Tibial nerve (tissue), 4 donors: Measurements from ENCODE around the gene MAML3. TPM values are rescaled to one million over a fixed set of nuclear protein-coding genes. Genes with fewer than 3 reads are reported as not detected.

Experiments
- DNase-seq, 2 donors: peaks; one replicate each; pipeline ENCODE4 v3.0.0-alpha.2; 2019; ENCODE audit warnings: low spot score in 2 of 2
- H3K27ac ChIP-seq, 4 donors: fragments of 200-600 bp; sonication (generic) in 3 of 4; one replicate each; pipeline ENCODE4 v1.5.1; 2017 to 2019; ENCODE audit warnings: mild to moderate bottlenecking in 1 of 4
- H3K27me3 ChIP-seq, 2 donors: fragments of 200-600 bp; sonication (generic) in 1 of 2; one replicate each; pipeline versions ENCODE4 v1.5.1 to v1.6.0; 2017 to 2019
- H3K36me3 ChIP-seq, 3 donors: fragments of 200-600 bp; sonication (generic); one replicate each; pipeline ENCODE4 v1.5.1; 2018 to 2019
- H3K4me1 ChIP-seq, 4 donors: fragments of 200-600 bp; sonication (generic) in 3 of 4; one replicate each; pipeline ENCODE4 v1.5.1; 2017 to 2019
- H3K4me3 ChIP-seq, 4 donors: fragments of 200-600 bp; sonication (generic) in 3 of 4; one replicate each; pipeline ENCODE4 v1.5.1; 2017 to 2019; ENCODE audit warnings: mild to moderate bottlenecking in 1 of 4, moderate library complexity in 1 of 4
- H3K9me3 ChIP-seq, 4 donors: fragments of 200-600 bp; sonication (generic) in 3 of 4; one replicate each; pipeline ENCODE4 v1.5.1; 2017 to 2019
- CTCF ChIP-seq, 5 experiments: fragments of 200-600 bp in 3 of 5; fragments of 450-650 bp in 2 of 5; sonication (generic) in 3 of 5; IDR thresholded peaks; one replicate each; pipeline ENCODE4 v1.5.1; 2016 to 2019; ENCODE audit warnings: antibody characterized with exemption in 5 of 5, mild to moderate bottlenecking in 3 of 5, moderate library complexity in 2 of 5
- EP300 ChIP-seq, 2 donors: sonication (generic); formaldehyde crosslinking; IDR thresholded peaks; one replicate each; pipeline ENCODE4 v1.6.1; 2017; ENCODE audit warnings: antibody characterized with exemption in 2 of 2, mild to moderate bottlenecking in 1 of 2
- POLR2A ChIP-seq, 2 donors: fragments of 450-650 bp; IDR thresholded peaks; one replicate each; pipeline ENCODE4 v1.6.1; 2017; ENCODE audit warnings: antibody characterized with exemption in 2 of 2, mild to moderate bottlenecking in 2 of 2, moderate library complexity in 2 of 2
- WGBS, 2 donors: methylation state at CpG; one replicate each; pipeline ENCODE4 v1.1.5; 2018; 5-methylcytosine and 5-hydroxymethylcytosine counted together
- total RNA-seq, 4 donors: library from RNA; depleted of rRNA; stranded (reverse); fragments of >200 nt; gene quantifications; one replicate each; pipeline ENCODE4 v1.1.0, GENCODE V29; 2016

The MAML3 gene
- total RNA-seq, 4 donors from 2014 or later, result 8.6 to 10.5 (median 9.4) TPM

GRCh38 chr4:139807483-139807882 is 346.5 kb downstream of the MAML3 start:
- DNase-seq, result no peak
- peaks cover 0 to 11% (median 0%) of the 10 kb centered on the region in 4 donors for H3K9me3 ChIP-seq
- H3K27ac ChIP-seq, result no peak overlapping the region
- H3K4me3 ChIP-seq, result no peak overlapping the region
- 90 to 92% methylated on average over 4 of the region's 4 CpGs for WGBS, 2 donors
- TF ChIP-seq EP300 (IDR thresholded peaks at IDR 0.05) (no peak), POLR2A (IDR thresholded peaks at IDR 0.05) (no peak), CTCF (IDR thresholded peaks at IDR 0.05) (no peak)
- peaks cover 0 to 7% (median 0%) of the 10 kb centered on the region in 3 donors for H3K36me3 ChIP-seq
- no peaks in the 10 kb centered on the region for H3K27me3 ChIP-seq
- peaks cover 0 to 14% (median 4%) of the 10 kb centered on the region in 4 donors for H3K4me1 ChIP-seq

- DNase-seq, result no peak
- Histone ChIP-seq H3K4me1 (peaks cover 0 to 14% (median 4%) of the 10 kb centered on the region in 4 donors), H3K9me3 (peaks cover 0 to 11% (median 0%) of the 10 kb centered on the region in 4 donors), H3K27me3 (no peaks in the 10 kb centered on the region), H3K4me3 (no peak overlapping the region), H3K36me3 (peaks cover 0 to 7% (median 0%) of the 10 kb centered on the region in 3 donors), H3K27ac (no peak overlapping the region)
- no peak for TF ChIP-seq CTCF (IDR thresholded peaks at IDR 0.05)
- no peak for TF ChIP-seq EP300 (IDR thresholded peaks at IDR 0.05)
- TF ChIP-seq POLR2A (IDR thresholded peaks at IDR 0.05), result no peak
- 79 to 81% methylated on average over 4 of the region's 4 CpGs for WGBS, 2 donors
Measured at GRCh38 chr4:139806929-139807328, 347.1 kb downstream of the MAML3 start.

GRCh38 chr4:139802931-139803330 is 351.1 kb downstream of the MAML3 start:
- H3K4me3 ChIP-seq, result no peak overlapping the region
- no peaks in the 10 kb centered on the region for H3K27me3 ChIP-seq
- peaks cover 0 to 15% (median 0%) of the 10 kb centered on the region in 4 donors for H3K4me1 ChIP-seq
- H3K27ac ChIP-seq, result no peak overlapping the region
- no peak for DNase-seq
- no peaks in the 10 kb centered on the region for H3K36me3 ChIP-seq
- WGBS, 2 donors, result 77 to 83% methylated on average over 2 of the region's 2 CpGs
- no peaks in the 10 kb centered on the region for H3K9me3 ChIP-seq
- no peak for TF ChIP-seq CTCF (IDR thresholded peaks at IDR 0.05)
- no peak for TF ChIP-seq EP300 (IDR thresholded peaks at IDR 0.05)
- TF ChIP-seq POLR2A (IDR thresholded peaks at IDR 0.05), result no peak

- TF ChIP-seq EP300 (IDR thresholded peaks at IDR 0.05), result no peak
- no peak for TF ChIP-seq CTCF (IDR thresholded peaks at IDR 0.05)
- no peak for TF ChIP-seq POLR2A (IDR thresholded peaks at IDR 0.05)
- 94 to 95% methylated on average over 1 of the region's 1 CpG for WGBS, 2 donors
Measured at GRCh38 chr4:139802488-139802887, 351.5 kb downstream of the MAML3 start.

GRCh38 chr4:139801895-139802294 is 352.1 kb downstream of the MAML3 start:
- H3K4me3 ChIP-seq, result no peak overlapping the region
- H3K4me1 ChIP-seq, result peaks cover 0 to 15% (median 0%) of the 10 kb centered on the region in 4 donors
- no peaks in the 10 kb centered on the region for H3K36me3 ChIP-seq
- no peaks in the 10 kb centered on the region for H3K9me3 ChIP-seq
- H3K27me3 ChIP-seq, result no peaks in the 10 kb centered on the region
- 94 to 98% methylated on average over 6 of the region's 6 CpGs for WGBS, 2 donors
- no peak for DNase-seq
- no peak overlapping the region for H3K27ac ChIP-seq
- no peak for TF ChIP-seq CTCF (IDR thresholded peaks at IDR 0.05)
- no peak for TF ChIP-seq EP300 (IDR thresholded peaks at IDR 0.05)
- TF ChIP-seq POLR2A (IDR thresholded peaks at IDR 0.05), result no peak

More at GRCh38 chr4:139802488-139802887, 351.5 kb downstream of the MAML3 start:
- H3K9me3 ChIP-seq, result no peaks in the 10 kb centered on the region
- peaks cover 0 to 15% (median 0%) of the 10 kb centered on the region in 4 donors for H3K4me1 ChIP-seq
- H3K4me3 ChIP-seq, result no peak overlapping the region
- no peaks in the 10 kb centered on the region for H3K36me3 ChIP-seq
- H3K27me3 ChIP-seq, result no peaks in the 10 kb centered on the region
- H3K27ac ChIP-seq, result no peak overlapping the region
- DNase-seq, result no peak
